Activated CD8-positive, alpha-beta memory T cell treated with anti-CD3 and anti-CD28 coated beads, Interleukin-2, amount 10 ng/mL, durations not matched to agents 7 days and 5 days (primary cell): ENCODE measurements around the gene MEG3. TPM values are rescaled to one million over a fixed set of nuclear protein-coding genes. Genes with fewer than 3 reads are reported as not detected.

ENCODE experiments used
- ATAC-seq: fragments of 150-1000 bp; cut with Tn5 transposase; one replicate; pipeline ENCODE4 v1.10.0; 2021; ENCODE audit warnings: moderate library complexity
- CTCF ChIA-PET: fragments of 350-600 bp; sonication (Branson Sonifier 250); formaldehyde crosslinking; loops from one replicate; lab custom pipeline; 2021; ENCODE audit warnings: antibody characterized with exemption; lab: Charles Lee
- DNase-seq: peaks from one replicate; pipeline ENCODE4 v3.0.0-alpha.2; 2020
- H3K27ac Mint-ChIP-seq: one replicate; pipeline ENCODE4 v1.8.0; 2021; ENCODE audit warnings: mild to moderate bottlenecking, mixed read lengths
- H3K27me3 Mint-ChIP-seq: one replicate; pipeline ENCODE4 v1.8.0; 2021; ENCODE audit warnings: mixed read lengths
- H3K36me3 Mint-ChIP-seq: one replicate; pipeline ENCODE4 v1.8.0; 2021; ENCODE audit warnings: mild to moderate bottlenecking, mixed read lengths
- H3K4me1 Mint-ChIP-seq: one replicate; pipeline ENCODE4 v1.8.0; 2021; ENCODE audit warnings: mixed read lengths
- H3K4me3 Mint-ChIP-seq: one replicate; pipeline ENCODE4 v1.8.0; 2021; ENCODE audit warnings: mild to moderate bottlenecking, moderate library complexity, mixed read lengths
- H3K9me3 Mint-ChIP-seq: one replicate; pipeline ENCODE4 v1.8.0; 2022; ENCODE audit warnings: low read depth, mixed read lengths
- total RNA-seq, 2 experiments: library from RNA; stranded (reverse); gene quantifications; one replicate each; pipeline ENCODE4 v1.2.3, GENCODE V29; 2021

Gene MEG3
- total RNA-seq, 2 experiments from 2014 or later = not detected

DNA sequence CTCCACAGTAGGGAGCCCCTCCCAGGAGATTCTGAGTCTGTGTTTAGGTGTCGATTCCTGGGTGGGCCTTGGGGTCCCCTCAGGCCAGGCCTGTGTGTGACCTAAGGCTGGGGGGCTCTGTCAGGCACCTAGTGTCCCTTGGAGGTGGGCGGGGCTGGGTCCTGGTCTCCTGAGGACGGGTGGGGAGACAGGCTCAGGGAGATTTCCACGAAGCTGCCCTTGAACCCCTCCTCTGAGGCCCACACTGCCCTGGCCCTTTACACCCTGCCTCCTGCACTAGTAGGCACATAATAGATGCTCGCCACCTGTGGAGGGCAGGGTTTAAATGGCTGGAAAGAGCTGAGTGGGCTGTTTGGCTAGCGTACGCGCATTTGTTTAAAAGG, 32.9 kb downstream of the MEG3 start:
- CTCF ChIA-PET = no interaction called here
- no peak for ATAC-seq

DNA sequence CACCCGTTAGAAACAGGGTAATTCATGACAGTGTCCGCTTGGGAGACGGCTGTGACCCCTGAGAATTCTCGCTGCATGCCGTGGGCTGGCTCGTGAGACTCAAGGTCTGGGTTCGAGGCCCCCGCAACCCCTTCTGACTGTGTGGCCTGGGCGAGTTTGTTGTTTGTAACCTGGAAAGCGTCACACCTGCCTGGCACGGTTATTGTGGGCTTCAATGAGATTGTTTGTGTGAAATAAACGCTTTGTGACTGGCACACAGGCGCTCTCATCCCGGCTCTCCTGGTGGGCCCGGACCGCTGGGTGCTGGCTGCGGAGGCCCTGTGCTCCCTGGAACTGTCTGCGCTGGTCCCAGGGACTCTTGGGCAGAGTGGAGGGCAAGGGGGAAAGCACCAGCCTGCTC, 33.9 kb downstream of the MEG3 start:
- no peaks in the 10 kb centered on the region for H3K36me3 Mint-ChIP-seq
- H3K27ac Mint-ChIP-seq = no peak overlapping the region
- no peaks in the 10 kb centered on the region for H3K9me3 Mint-ChIP-seq
- H3K4me1 Mint-ChIP-seq = no peaks in the 10 kb centered on the region
- no peaks in the 10 kb centered on the region for H3K27me3 Mint-ChIP-seq
- CTCF ChIA-PET = no interaction called here
- H3K4me3 Mint-ChIP-seq = no peak overlapping the region
- no peak for ATAC-seq
- DNase-seq = no peak

More for the DNA sequence above, 32.9 kb downstream of the MEG3 start:
- H3K27ac Mint-ChIP-seq = no peak overlapping the region
- H3K36me3 Mint-ChIP-seq = no peaks in the 10 kb centered on the region
- H3K27me3 Mint-ChIP-seq = no peaks in the 10 kb centered on the region
- H3K9me3 Mint-ChIP-seq = no peaks in the 10 kb centered on the region
- no peak for DNase-seq
- no peaks in the 10 kb centered on the region for H3K4me1 Mint-ChIP-seq
- no peak overlapping the region for H3K4me3 Mint-ChIP-seq

DNA sequence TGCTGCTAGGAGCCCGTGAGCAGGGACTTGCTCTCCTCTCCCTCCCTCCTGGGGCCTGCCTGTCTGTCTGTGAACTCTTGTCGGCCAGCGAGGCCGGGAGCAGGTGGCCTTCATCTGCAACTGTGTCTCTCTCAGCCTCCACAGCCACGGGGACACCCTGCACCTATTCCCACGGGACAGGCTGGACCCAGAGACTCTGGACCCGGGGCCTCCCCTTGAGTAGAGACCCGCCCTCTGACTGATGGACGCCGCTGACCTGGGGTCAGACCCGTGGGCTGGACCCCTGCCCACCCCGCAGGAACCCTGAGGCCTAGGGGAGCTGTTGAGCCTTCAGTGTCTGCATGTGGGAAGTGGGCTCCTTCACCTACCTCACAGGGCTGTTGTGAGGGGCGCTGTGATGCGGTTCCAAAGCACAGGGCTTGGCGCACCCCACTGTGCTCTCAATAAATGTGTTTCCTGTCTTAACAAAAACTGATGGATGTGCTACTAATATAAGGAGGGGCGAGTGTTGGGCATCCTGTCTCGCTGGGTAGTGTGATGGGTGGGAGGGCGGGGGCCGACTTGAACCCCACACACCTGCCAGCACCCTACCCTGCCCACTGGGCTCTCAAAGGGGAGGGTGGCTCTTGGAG, 34.8 kb downstream of the MEG3 start:
- Mint-ChIP-seq H3K27ac (no peak overlapping the region), H3K27me3 (no peaks in the 10 kb centered on the region), H3K4me1 (no peaks in the 10 kb centered on the region), H3K4me3 (no peak overlapping the region), H3K36me3 (no peaks in the 10 kb centered on the region), H3K9me3 (no peaks in the 10 kb centered on the region)
- DNase-seq (no peak), ATAC-seq (no peak)
- CTCF ChIA-PET = no interaction called here

DNA sequence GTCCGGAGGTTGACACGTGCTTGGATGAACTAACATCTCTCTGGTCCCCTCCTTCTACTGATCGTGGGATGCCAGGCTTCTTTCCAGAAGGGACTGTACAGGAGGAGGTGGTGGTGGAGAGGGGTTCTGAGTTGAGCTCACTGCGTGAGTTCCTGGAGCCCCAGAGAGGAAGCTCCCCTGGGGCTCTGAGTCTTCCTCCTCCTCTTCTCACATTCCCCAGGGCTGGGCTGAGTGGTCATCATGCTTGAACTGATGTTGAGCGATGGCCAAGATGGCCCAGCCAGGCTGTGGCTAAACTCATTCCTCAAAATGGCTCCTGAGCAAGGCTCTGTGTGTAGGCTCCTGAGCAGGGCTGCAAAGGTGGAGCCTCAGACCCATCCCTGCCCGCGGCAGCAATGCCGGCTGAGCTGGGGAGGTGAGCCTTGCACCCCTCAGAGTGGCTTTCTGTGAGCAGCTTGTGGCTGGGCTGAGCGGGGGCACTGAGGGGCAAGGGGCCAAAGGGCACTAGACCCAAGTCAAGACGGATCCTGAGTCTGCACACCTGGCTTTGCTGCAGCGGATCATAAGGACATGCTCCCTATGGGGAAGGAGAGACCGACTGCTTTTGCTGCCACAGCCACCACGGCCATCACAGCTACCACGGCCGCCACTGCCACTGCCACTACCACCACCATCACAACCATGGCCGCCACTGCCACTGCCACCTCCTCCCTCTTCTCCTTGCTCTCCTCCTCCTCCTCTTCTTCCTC, 35.4 kb downstream of the MEG3 start:
- Mint-ChIP-seq H3K4me1 (no peaks in the 10 kb centered on the region), H3K9me3 (no peaks in the 10 kb centered on the region), H3K4me3 (no peak overlapping the region), H3K27me3 (no peaks in the 10 kb centered on the region), H3K27ac (no peak overlapping the region), H3K36me3 (no peaks in the 10 kb centered on the region)
- no peak for ATAC-seq
- CTCF ChIA-PET = no interaction called here
- DNase-seq = no peak

DNA sequence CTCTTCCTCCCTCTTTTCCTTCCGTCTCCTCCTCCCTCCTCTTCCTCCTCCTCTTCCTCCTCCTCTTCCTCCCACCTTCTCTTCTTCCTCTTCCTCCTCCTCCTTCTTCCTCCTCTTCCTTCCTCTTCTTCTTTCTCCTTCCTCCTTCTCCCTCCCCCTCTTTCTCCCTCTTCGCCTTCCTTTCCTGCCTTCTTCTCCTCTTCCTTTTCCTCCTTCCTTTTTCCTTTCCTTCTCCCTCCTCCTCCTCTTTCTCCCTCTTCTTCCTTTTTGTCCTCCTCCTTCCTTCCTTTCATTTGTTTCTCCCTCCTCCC, 36.0 kb downstream of the MEG3 start:
- Mint-ChIP-seq H3K4me1 (no peaks in the 10 kb centered on the region), H3K36me3 (no peaks in the 10 kb centered on the region), H3K4me3 (no peak overlapping the region), H3K27ac (no peak overlapping the region), H3K9me3 (no peaks in the 10 kb centered on the region), H3K27me3 (no peaks in the 10 kb centered on the region)
- ATAC-seq (no peak), DNase-seq (no peak)
- CTCF ChIA-PET = no interaction called here

DNA sequence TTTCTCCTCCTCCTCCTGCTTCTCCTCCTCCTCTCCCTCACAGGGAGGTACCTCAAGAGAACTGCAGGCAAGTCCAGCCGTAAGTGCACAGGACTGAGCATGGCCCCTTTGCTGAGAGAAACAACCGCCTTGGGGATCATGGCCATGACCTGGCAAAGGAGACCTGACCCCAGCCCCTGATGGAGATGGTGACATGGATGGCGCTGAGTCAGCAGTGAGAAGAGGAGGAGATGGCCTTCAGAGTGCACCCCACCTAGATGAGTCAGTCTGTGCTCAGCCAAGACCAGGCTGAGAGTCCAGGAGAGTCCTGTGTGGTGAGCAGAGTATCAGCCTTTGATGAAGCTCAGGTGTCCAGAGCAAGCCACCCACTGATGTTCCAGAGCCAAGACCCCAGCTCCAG, 36.4 kb downstream of the MEG3 start:
- no peak overlapping the region for H3K27ac Mint-ChIP-seq
- H3K4me3 Mint-ChIP-seq = no peak overlapping the region
- no peaks in the 10 kb centered on the region for H3K4me1 Mint-ChIP-seq
- H3K27me3 Mint-ChIP-seq = no peaks in the 10 kb centered on the region
- H3K9me3 Mint-ChIP-seq = no peaks in the 10 kb centered on the region
- no peak for ATAC-seq
- H3K36me3 Mint-ChIP-seq = no peaks in the 10 kb centered on the region
- CTCF ChIA-PET = no interaction called here
- no peak for DNase-seq

DNA sequence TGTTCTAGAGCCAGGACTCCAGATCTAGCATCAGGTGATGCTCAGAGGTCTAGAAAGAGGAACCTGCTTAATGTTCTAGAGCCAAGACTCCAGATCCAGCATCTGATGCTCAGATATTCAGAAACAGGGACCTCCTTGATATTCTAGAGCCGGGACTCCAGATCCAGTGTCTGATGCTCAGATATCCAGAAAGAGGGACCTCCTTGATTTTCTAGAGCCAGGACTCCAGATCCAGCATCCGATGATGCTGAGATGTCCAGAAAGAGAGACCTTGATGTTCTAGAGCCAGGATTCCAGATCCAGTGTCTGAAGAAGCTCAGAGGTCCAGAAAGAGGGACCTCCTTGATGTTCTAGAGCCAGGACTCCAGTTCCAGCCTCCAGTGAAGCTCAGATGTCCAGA, 36.9 kb downstream of the MEG3 start:
- Mint-ChIP-seq H3K36me3 (no peaks in the 10 kb centered on the region), H3K4me1 (no peaks in the 10 kb centered on the region), H3K27me3 (no peaks in the 10 kb centered on the region), H3K4me3 (no peak overlapping the region), H3K9me3 (no peaks in the 10 kb centered on the region), H3K27ac (no peak overlapping the region)
- ATAC-seq = no peak
- CTCF ChIA-PET = interaction anchor here (1.2 kb wide), 1 partner anchor 11 kb away, joined by 4 read pairs; no protein-coding TSS in a partner anchor
- DNase-seq = no peak

DNA sequence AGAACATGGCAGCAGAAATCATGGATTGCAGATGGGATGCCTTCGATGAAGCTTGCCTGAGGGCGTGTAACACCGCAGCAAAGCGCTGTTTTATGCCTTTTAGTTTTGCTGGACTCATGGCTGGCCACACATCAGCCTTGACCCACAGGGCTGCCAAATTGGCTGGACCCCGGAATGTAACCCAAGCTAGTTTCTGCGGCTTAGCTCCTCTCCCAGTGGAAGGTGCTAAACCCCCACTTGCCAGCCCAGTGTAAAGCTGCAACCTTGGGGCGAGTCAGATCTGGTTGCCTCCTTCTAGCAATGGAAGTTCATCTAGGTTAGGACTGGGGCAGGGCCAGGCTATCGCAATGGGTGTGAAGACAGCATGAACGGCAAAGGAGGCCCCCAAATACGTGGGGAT, 38.3 kb downstream of the MEG3 start:
- ATAC-seq (no peak), DNase-seq (no peak)
- Mint-ChIP-seq H3K9me3 (no peaks in the 10 kb centered on the region), H3K27me3 (no peaks in the 10 kb centered on the region), H3K36me3 (no peaks in the 10 kb centered on the region), H3K4me1 (no peaks in the 10 kb centered on the region), H3K4me3 (no peak overlapping the region), H3K27ac (no peak overlapping the region)
- CTCF ChIA-PET = interaction anchor here (1.3 kb wide), 1 partner anchor 14 kb away, joined by 3 read pairs; no protein-coding TSS in a partner anchor

DNA sequence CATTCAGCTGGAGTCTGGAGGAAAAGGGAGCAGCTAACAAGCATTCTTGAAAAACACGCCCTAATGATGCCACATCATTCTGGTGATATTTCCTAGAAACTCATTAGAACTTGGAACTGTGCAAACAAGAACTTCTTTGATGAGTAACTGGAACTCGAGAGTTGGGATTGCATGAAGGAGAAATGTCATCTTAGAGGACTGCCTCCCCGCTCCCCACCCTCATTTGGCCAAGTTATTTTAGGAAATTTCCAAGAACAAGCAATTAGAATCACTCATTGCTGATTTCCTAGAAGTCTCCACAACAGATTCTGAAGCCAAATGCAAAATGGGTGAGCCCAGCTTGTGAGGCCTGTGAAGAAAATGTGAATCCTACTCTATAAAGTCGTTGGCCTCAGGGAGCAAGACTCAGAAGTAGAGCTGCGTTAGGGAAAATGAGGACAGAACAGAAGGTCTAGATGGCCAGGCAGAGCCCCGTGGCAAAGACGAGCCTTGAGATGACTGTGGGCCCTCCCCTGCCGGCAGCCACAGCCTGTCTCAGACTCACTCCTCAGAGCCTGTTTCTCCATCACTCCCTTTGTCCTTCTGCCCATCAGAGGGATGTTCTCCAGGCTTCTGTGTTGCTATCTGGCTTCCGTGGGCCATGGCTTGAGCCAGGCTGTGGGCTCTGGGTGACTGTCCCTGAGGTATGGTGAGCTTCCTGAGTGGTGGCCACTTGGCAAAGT, 39.2 kb downstream of the MEG3 start:
- DNase-seq = no peak
- Mint-ChIP-seq H3K36me3 (no peaks in the 10 kb centered on the region), H3K9me3 (no peaks in the 10 kb centered on the region), H3K4me1 (no peaks in the 10 kb centered on the region), H3K27me3 (no peaks in the 10 kb centered on the region), H3K27ac (no peak overlapping the region), H3K4me3 (no peak overlapping the region)
- CTCF ChIA-PET = interaction anchor here (1.3 kb wide), 1 partner anchor 13 kb away, joined by 3 read pairs; no protein-coding TSS in a partner anchor
- ATAC-seq = no peak

DNA sequence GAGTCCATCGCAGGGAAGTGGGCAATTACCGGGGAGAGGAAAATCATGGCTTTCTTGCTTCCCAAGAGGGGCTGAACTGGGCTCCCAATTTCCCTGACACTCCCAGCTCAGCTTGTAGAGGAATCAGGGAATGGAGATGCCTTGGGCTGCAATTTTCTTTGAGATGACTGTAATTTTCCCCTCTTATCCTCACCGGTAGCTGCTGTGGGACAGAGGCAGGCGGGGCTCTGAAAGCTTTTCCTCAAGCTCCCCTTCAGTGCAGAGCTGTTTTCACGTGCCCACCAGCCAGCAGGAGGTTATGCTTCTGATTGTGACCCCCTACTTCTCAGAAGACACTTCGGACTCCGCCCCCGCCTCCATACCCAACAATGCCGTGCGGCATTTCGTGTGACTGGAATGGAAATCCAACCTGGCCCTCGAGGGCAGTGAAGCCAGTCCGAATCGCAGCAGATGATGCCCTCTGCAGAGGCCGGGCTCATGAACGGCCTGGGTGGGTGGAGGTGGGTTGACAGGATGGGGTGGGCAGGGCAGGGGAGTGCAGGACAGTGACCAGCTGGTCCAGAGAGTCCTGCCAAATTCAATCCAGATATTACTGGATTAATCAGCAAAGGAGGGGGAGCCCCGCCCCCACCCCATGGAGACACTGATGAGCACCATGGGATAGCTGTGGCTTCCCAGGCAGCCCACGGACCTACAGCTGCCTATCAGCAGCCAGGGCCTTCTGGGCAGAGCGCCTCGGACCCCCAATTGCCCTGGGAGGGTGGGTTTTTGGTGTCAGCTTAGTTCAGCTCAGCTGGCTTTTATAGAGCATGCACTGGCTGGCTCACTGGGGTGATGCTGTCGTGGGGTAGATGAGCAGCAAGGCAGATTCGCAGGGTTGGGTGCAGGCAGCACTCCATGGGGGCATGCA, 40.0 kb downstream of the MEG3 start:
- Mint-ChIP-seq H3K9me3 (no peaks in the 10 kb centered on the region), H3K4me1 (no peaks in the 10 kb centered on the region), H3K36me3 (no peaks in the 10 kb centered on the region), H3K4me3 (no peak overlapping the region), H3K27me3 (no peaks in the 10 kb centered on the region), H3K27ac (no peak overlapping the region)
- CTCF ChIA-PET = no interaction called here
- DNase-seq (no peak), ATAC-seq (no peak)

DNA sequence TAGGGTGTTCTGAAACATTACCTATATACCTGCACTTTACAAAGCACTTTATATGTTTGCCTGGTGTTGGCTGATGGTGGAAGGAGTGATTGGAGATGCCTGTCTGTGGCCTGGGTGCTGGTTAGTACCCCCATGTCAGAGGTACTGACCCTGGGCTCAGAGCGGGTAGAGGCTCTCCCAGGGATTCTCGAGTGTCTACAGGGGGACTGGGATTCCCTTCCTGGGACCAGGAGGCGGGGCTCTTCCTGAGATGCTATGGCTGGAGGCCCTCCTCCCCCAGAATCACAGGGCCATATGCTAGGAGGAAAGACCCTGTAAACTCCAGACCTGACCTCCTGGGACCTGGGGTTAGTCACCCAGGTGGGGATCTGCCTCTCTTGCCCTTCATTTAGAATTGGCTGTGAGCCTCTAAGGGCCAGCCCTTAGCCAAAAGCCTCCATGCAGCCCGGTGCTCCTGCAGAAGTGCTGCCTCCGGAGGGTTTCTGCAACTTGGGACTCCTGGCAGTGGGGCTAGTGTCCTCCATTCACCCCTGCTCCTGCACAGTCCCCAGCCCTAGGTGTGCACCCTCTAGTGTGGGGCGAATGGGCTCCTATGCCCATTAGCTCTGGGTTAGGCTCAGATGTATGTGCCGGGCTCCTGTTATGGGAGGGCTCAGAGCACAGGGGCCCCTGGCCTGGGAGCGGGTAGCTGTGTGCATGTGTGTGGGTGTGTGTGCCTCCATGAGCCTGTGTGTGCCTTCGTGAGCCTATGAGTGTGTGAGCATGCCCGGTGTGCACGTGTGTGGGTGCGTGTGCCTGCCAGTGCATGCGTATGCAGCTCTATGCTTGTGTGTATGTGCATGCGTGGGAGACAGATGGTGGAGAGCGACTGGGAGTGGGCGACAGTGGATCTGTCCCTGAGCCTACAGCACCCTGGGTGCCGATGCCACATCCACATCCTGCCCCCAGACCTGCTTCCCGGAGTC, 41.0 kb downstream of the MEG3 start:
- no peaks in the 10 kb centered on the region for H3K36me3 Mint-ChIP-seq
- H3K4me3 Mint-ChIP-seq = no peak overlapping the region
- H3K4me1 Mint-ChIP-seq = no peaks in the 10 kb centered on the region
- no peak overlapping the region for H3K27ac Mint-ChIP-seq
- DNase-seq (no peak), ATAC-seq (no peak)
- CTCF ChIA-PET = no interaction called here
- H3K27me3 Mint-ChIP-seq = no peaks in the 10 kb centered on the region
- H3K9me3 Mint-ChIP-seq = no peaks in the 10 kb centered on the region

DNA sequence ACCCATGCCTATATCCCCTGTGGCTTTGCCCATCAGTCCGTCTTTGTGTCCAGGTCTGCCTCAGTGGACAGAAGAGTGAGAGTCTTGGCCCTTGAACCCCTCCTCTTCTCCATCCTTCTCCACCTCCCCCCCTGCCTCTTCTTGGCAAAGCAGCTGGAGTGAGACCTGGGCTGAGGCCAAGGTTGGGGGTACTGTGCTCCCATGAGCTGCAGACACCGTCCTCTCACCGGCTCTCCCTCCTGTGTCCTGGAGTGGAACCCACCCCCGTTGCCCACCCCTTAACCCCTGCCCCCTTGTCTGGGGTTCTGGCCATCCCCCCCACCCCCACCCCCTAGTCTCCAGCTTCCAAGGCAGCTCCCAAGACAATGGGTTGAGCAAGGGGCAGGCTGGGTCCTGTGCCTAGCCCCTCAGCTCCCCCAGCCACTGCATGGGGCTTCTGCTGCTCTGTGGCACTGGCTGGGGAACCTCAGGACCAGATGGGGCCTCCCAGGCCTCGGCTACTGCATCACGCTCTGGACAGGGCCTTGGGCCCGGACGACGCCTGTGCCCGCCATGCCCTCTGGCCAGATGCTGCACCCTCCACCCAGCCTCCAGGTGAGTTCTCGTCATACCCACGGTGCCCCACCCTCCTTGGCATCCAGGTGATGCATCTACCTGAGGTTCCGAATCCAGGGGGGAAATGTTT, 41.9 kb downstream of the MEG3 start:
- no peaks in the 10 kb centered on the region for H3K4me1 Mint-ChIP-seq
- DNase-seq = no peak
- ATAC-seq = no peak
- no peaks in the 10 kb centered on the region for H3K9me3 Mint-ChIP-seq
- no peaks in the 10 kb centered on the region for H3K27me3 Mint-ChIP-seq
- no peak overlapping the region for H3K4me3 Mint-ChIP-seq
- CTCF ChIA-PET = no interaction called here
- no peaks in the 10 kb centered on the region for H3K36me3 Mint-ChIP-seq
- no peak overlapping the region for H3K27ac Mint-ChIP-seq
